Activated CD8-positive, alpha-beta memory T cell treated with anti-CD3 and anti-CD28 coated beads for 4 hours (primary cell): ENCODE data around the gene CIART.
"Not testable (repeated sequence)": the region's sequence is repeated elsewhere in the genome, so short reads cannot be mapped to it uniquely, and the experiment has no call there.

Source experiments
- DNase-seq, 2 donors: peaks; one replicate each; pipeline ENCODE4 v3.0.0-alpha.2; 2020; ENCODE audit warnings: low read depth in 2 of 2

Gene CIART

GRCh38 chr1:150309758-150310508, 27.6 kb downstream of the CIART start:
- DNase-seq, result no peak

- DNase-seq, result no peak
These were observed 29.4 kb downstream of the CIART start for GRCh38 chr1:150311762-150312161.

- DNase-seq, result not testable (repeated sequence)
These were observed 32.3 kb downstream of the CIART start for GRCh38 chr1:150314691-150315090.

- no peak for DNase-seq
These were observed 38.3 kb downstream of the CIART start for GRCh38 chr1:150320667-150320978.

GRCh38 chr1:150321826-150322166, 39.4 kb downstream of the CIART start:
- DNase-seq, result no peak

GRCh38 chr1:150322310-150322709, 40.0 kb downstream of the CIART start:
- DNase-seq, result no peak

GRCh38 chr1:150332651-150333290, 50.4 kb downstream of the CIART start:
- DNase-seq, result no peak
